ENCODE data around the gene MAGI2.

The MAGI2 gene

GRCh38 chr7:78146546-78146945 lies 1306.9 kb downstream of the MAGI2 start:
- H3K36me3 ChIP-seq (ENCODE audit: low read length), result no peaks in the 10 kb centered on the region
- no peaks in the 10 kb centered on the region for H3K9me3 ChIP-seq (ENCODE audit: insufficient read depth, low read length)
- no peak for TF ChIP-seq CTCF (IDR thresholded peaks at IDR 0.05; ENCODE audit: insufficient read depth, low read length, poor library complexity, severe bottlenecking)
- TF ChIP-seq EZH2phosphoT487 (conservative IDR thresholded peaks at IDR 0.05; ENCODE audit: low read length), result no peak
- no peak overlapping the region for H3K4me2 ChIP-seq (ENCODE audit: low read depth, low read length, poor library complexity, severe bottlenecking)
- H3K9me2 ChIP-seq (replicated peaks; ENCODE audit: insufficient read depth, low read length), result no peaks in the 10 kb centered on the region
- no peaks in the 10 kb centered on the region for H3K27me3 ChIP-seq (ENCODE audit: low read length)
- H3K9ac ChIP-seq (ENCODE audit: low read length), result no peak overlapping the region
- H3F3A ChIP-seq (ENCODE audit: insufficient read depth), result no peaks in the 10 kb centered on the region
- H3K79me2 ChIP-seq (ENCODE audit: insufficient read depth, low read length), result no peaks in the 10 kb centered on the region
- H3K27ac ChIP-seq (ENCODE audit: low read depth, low read length), result no peak overlapping the region
- H3K4me3 ChIP-seq (ENCODE audit: insufficient read depth, low read length, poor library complexity, severe bottlenecking), result no peak overlapping the region
- no peaks in the 10 kb centered on the region for H4K20me1 ChIP-seq (ENCODE audit: low read depth, low read length)
- no peak overlapping the region for H2AFZ ChIP-seq (ENCODE audit: low read depth, low read length, severe bottlenecking)

GRCh38 chr7:78143661-78144060 lies 1309.8 kb downstream of the MAGI2 start:
- Histone ChIP-seq H4K20me1 (ENCODE audit: low read depth, low read length) (no peaks in the 10 kb centered on the region), H3K4me3 (ENCODE audit: insufficient read depth, low read length, poor library complexity, severe bottlenecking) (no peak overlapping the region), H3K27me3 (ENCODE audit: low read length) (no peaks in the 10 kb centered on the region), H3F3A (ENCODE audit: insufficient read depth) (no peaks in the 10 kb centered on the region), H2AFZ (ENCODE audit: low read depth, low read length, severe bottlenecking) (no peak overlapping the region), H3K9ac (ENCODE audit: low read length) (no peak overlapping the region), H3K36me3 (ENCODE audit: low read length) (no peaks in the 10 kb centered on the region), H3K4me2 (ENCODE audit: low read depth, low read length, poor library complexity, severe bottlenecking) (no peak overlapping the region), H3K27ac (ENCODE audit: low read depth, low read length) (no peak overlapping the region), H3K9me2 (replicated peaks; ENCODE audit: insufficient read depth, low read length) (no peaks in the 10 kb centered on the region), H3K79me2 (ENCODE audit: insufficient read depth, low read length) (no peaks in the 10 kb centered on the region), H3K9me3 (ENCODE audit: insufficient read depth, low read length) (no peaks in the 10 kb centered on the region)
- TF ChIP-seq EZH2phosphoT487 (conservative IDR thresholded peaks at IDR 0.05; ENCODE audit: low read length), result no peak
- TF ChIP-seq CTCF (IDR thresholded peaks at IDR 0.05; ENCODE audit: insufficient read depth, low read length, poor library complexity, severe bottlenecking), result no peak

GRCh38 chr7:78141522-78142281 lies 1311.8 kb downstream of the MAGI2 start:
- Histone ChIP-seq H3K36me3 (ENCODE audit: low read length) (no peaks in the 10 kb centered on the region), H3F3A (ENCODE audit: insufficient read depth) (no peaks in the 10 kb centered on the region), H3K9me3 (ENCODE audit: insufficient read depth, low read length) (no peaks in the 10 kb centered on the region), H3K4me2 (ENCODE audit: low read depth, low read length, poor library complexity, severe bottlenecking) (no peak overlapping the region), H3K4me3 (ENCODE audit: insufficient read depth, low read length, poor library complexity, severe bottlenecking) (no peak overlapping the region), H4K20me1 (ENCODE audit: low read depth, low read length) (no peaks in the 10 kb centered on the region), H2AFZ (ENCODE audit: low read depth, low read length, severe bottlenecking) (no peak overlapping the region), H3K9ac (ENCODE audit: low read length) (no peak overlapping the region), H3K9me2 (replicated peaks; ENCODE audit: insufficient read depth, low read length) (no peaks in the 10 kb centered on the region), H3K27me3 (ENCODE audit: low read length) (no peaks in the 10 kb centered on the region), H3K27ac (ENCODE audit: low read depth, low read length) (no peak overlapping the region), H3K79me2 (ENCODE audit: insufficient read depth, low read length) (no peaks in the 10 kb centered on the region)
- TF ChIP-seq CTCF (IDR thresholded peaks at IDR 0.05; ENCODE audit: insufficient read depth, low read length, poor library complexity, severe bottlenecking), result no peak
- TF ChIP-seq EZH2phosphoT487 (conservative IDR thresholded peaks at IDR 0.05; ENCODE audit: low read length), result no peak
